ENCODE measurements around the gene MRM3. TPM values are rescaled to one million over a fixed set of nuclear protein-coding genes. Genes with fewer than 3 reads are reported as not detected.
"Not testable (repeated sequence)": the region's sequence is repeated elsewhere in the genome, so short reads cannot be mapped to it uniquely, and the experiment has no call there.

Gene MRM3
- total RNA-seq, 2 donors from 2014 or later: 19.9 to 30.0 TPM

DNA sequence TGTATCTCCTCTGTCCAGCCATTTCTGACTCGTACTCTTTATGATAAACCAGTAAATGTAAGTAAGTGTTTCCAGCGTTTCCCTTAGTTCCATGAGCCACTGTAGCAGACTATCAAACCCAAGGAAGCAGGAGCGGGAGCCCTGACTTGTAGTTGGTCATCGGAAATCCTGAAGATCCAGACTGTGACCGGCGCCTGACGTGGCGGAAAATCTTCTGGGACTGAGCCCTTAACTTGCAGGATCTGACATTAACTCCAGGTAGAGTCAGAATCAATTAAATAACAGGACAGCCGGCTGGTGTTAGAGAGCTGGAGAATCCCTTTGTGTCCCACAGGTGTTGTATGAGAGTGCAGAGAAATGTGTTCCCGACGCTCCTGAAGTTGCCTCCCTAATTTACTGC, 4.1 kb upstream of the MRM3 start:
- ATAC-seq (replicated peaks): no peak
- Mint-ChIP-seq H3K27ac (no peak overlapping the region), H3K36me3 (ENCODE audit: low read depth) (peaks cover 86% of the 10 kb centered on the region), H3K27me3 (no peaks in the 10 kb centered on the region), H3K9me3 (no peaks in the 10 kb centered on the region), H3K4me3 (no peak overlapping the region), H3K4me1 (peaks cover 26% of the 10 kb centered on the region)

DNA sequence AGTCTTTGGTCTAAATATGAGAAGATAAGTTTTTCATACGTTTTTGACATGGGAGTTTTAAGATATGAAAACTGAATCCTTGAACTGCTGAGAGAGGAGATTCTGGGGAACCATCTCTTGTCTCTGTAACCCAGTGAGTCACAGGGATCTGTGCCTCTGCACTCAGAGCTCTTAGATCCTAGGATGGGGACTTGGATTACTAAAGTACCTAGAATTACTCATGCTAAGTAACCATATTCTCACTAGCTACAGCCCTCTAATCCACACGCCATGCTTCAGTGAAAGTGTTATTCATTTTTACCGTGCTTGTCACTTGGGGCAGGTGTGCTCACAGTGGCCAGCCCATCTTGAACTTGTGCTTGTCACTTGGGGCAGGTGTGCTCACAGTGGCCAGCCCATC, 2.0 kb downstream of the MRM3 start:
- no peaks in the 10 kb centered on the region for H3K9me3 Mint-ChIP-seq
- H3K4me1 Mint-ChIP-seq: peaks cover 13% of the 10 kb centered on the region
- peak overlapping the region; percentile 71 for H3K27ac Mint-ChIP-seq
- peak overlapping the region; percentile 88 for H3K4me3 Mint-ChIP-seq
- peak; percentile 44 for ATAC-seq (replicated peaks)
- peaks cover 67% of the 10 kb centered on the region for H3K36me3 Mint-ChIP-seq (ENCODE audit: low read depth)
- no peaks in the 10 kb centered on the region for H3K27me3 Mint-ChIP-seq

DNA sequence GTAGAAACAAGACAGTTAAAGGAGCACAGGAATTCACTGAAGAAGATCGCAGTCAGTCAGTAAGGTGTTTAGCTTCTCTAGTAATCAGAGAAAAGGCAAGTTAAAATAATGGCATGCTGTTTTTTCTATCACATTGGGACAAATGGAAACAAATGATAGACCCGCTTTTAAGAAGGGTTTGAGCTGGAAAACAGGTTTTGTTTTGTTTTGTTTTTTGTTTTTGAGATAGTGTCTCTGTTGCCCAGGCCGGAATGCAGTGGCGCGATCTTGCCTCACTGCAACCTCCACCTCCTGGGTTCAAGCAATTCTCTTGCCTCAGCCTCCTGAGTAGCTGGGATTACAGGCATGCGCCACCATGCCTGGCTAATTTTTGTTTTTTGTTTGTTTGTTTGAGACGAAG, 3.7 kb downstream of the MRM3 start:
- H3K4me3 Mint-ChIP-seq; ATAC-seq (replicated peaks); H3K4me1 Mint-ChIP-seq; H3K27me3 Mint-ChIP-seq; H3K27ac Mint-ChIP-seq; H3K9me3 Mint-ChIP-seq: not testable (repeated sequence)
- peaks cover 71% of the 10 kb centered on the region for H3K36me3 Mint-ChIP-seq (ENCODE audit: low read depth)

DNA sequence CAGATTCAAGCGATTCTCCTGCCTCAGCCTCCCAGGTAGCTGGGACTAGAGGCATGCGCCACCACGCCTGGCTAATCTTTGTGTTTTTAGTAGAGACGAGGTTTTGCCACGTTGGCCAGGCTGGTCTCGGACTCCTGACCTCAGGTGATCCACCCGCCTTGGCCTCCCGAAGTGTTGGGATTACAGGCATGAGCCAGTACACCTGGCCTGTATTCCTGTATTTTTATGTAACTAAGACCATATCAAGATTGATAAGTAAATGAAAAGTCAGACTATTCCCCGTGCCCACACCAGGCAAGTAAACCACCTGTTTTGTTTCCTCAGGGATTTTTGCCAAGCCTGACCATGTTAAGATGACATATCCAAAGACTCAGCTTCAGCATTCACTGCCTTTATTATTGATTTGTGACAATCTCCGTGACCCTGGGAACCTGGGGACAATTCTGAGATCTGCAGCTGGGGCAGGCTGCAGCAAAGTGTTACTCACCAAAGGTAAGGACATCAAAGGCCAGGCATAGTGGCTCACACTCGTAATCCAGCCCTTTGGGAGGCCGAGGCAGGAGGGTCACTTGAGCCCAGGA, 5.6 kb downstream of the MRM3 start:
- peaks cover 10% of the 10 kb centered on the region for H3K4me1 Mint-ChIP-seq
- no peaks in the 10 kb centered on the region for H3K27me3 Mint-ChIP-seq
- no peak overlapping the region for H3K4me3 Mint-ChIP-seq
- no peaks in the 10 kb centered on the region for H3K9me3 Mint-ChIP-seq
- ATAC-seq (replicated peaks): no peak
- peaks cover 78% of the 10 kb centered on the region for H3K36me3 Mint-ChIP-seq (ENCODE audit: low read depth)
- no peak overlapping the region for H3K27ac Mint-ChIP-seq

DNA sequence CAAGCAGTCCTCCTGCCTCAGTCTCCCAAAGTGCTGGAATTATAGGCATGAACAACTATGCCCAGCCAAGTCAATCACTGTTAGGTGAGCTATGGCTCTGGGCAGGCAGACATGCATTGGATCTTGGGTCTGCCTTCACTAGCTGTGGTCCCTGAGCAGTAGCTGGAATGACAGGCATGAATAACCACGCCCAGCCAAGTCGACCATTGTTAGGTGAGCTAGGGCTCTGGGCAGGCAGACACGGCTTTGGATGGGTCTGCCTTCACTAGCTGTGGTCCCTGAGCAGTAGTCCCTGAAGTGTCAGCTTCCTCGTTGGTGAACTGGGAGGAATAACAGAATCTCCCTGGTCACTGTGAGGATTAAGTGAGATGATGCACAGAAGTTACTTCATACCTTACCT, 6.4 kb downstream of the MRM3 start:
- H3K27me3 Mint-ChIP-seq: no peaks in the 10 kb centered on the region
- no peak for ATAC-seq (replicated peaks)
- no peaks in the 10 kb centered on the region for H3K9me3 Mint-ChIP-seq
- no peak overlapping the region for H3K4me3 Mint-ChIP-seq
- peaks cover 76% of the 10 kb centered on the region for H3K36me3 Mint-ChIP-seq (ENCODE audit: low read depth)
- H3K27ac Mint-ChIP-seq: no peak overlapping the region
- H3K4me1 Mint-ChIP-seq: peaks cover 10% of the 10 kb centered on the region

DNA sequence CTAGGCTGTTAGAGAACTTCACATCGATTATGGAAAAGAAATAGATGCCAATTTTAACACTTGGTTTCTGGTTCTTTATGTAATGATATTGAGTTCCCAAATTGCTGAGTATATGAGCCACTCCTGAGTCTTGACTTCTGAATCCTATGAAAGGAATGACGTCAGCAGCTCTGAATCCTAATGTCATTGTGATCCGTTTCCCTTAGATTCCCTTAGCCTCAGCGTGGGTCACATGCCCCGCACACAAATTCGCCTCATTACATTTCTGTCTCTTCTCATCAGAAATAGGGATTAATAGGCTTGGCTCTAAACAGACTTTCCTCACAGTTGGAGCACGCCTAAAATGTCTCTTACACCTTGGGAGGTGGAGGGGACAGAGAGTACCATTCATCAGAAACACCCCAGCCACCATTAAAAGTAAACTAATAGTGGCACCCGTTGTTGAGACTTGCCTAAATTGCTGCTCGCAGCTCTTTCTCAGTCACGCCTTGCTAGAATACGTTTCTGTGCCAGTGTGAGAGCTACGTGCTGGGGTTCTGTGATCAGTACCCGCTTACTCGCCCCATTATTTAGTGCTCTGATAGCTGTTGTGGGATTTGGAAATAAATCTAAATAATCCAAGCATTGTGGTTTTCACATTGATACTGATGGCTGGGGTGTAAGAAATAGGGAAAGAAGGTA, 7.1 kb downstream of the MRM3 start:
- H3K4me1 Mint-ChIP-seq: peaks cover 5% of the 10 kb centered on the region
- no peak for ATAC-seq (replicated peaks)
- H3K4me3 Mint-ChIP-seq: no peak overlapping the region
- no peaks in the 10 kb centered on the region for H3K9me3 Mint-ChIP-seq
- no peaks in the 10 kb centered on the region for H3K27me3 Mint-ChIP-seq
- H3K27ac Mint-ChIP-seq: no peak overlapping the region
- H3K36me3 Mint-ChIP-seq (ENCODE audit: low read depth): peaks cover 68% of the 10 kb centered on the region

DNA sequence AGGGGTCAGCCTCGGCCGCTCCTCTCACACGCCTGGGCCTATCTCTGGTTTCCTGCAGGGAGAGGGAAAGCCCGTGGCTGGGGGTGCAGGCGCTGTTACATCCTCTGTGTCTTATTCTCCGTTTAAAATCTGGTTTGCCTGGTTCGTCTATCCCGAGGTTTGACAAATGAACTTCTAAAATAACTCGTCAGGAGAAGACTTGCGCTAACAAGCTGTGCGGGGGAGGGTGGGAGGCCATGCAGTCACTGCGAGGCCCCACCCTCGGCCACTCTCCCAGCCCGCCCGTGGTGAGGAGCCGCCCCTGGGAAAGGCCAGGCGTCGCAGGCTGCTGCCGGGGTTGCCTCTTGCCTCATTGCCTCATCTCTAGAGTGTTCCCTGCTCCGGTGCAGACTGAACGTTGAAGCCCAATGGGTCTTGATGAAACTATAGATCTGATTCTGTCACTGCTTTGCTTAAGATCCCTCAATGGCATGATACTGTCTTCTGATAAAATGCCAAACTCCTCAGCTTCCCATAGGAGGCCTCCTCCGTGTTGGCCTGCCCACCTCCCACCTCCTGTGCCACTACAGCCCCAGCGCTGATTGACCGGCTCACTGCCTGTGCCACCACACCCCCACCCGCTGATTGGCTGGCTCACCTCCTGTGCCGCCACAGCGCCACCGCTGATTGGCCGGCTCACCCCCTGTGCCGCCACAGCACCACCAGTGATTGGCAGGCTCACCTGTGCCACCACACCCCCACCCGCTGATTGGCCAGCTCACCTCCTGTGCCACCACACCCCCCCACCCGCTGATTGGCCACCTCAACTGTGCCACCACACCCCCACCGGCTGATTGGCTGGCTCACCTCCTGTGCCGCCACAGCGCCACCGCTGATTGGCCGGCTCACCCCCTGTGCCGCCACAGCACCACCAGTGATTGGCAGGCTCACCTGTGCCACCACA, 8.0 kb downstream of the MRM3 start:
- H3K27ac Mint-ChIP-seq; H3K4me3 Mint-ChIP-seq; H3K27me3 Mint-ChIP-seq; H3K9me3 Mint-ChIP-seq; ATAC-seq (replicated peaks); H3K4me1 Mint-ChIP-seq: not testable (repeated sequence)
- peaks cover 61% of the 10 kb centered on the region for H3K36me3 Mint-ChIP-seq (ENCODE audit: low read depth)

DNA sequence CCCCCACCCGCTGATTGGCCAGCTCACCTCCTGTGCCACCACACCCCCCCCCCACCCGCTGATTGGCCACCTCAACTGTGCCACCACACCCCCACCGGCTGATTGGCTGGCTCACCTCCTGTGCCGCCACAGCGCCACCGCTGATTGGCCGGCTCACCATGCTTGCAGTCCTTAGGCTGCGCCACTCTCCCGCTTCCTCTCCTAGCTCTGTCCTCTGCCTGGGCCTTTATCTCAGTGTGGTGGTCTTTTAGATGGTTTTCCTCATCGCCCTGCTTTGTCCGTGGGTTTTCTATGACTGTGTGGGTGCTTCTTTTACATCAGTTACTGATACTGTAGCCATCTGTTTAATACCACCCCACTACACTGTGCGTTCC, 8.7 kb downstream of the MRM3 start:
- not testable (repeated sequence) for H3K4me3 Mint-ChIP-seq; H3K4me1 Mint-ChIP-seq; H3K9me3 Mint-ChIP-seq; H3K27me3 Mint-ChIP-seq; H3K27ac Mint-ChIP-seq; ATAC-seq (replicated peaks)
- H3K36me3 Mint-ChIP-seq (ENCODE audit: low read depth): peaks cover 61% of the 10 kb centered on the region

DNA sequence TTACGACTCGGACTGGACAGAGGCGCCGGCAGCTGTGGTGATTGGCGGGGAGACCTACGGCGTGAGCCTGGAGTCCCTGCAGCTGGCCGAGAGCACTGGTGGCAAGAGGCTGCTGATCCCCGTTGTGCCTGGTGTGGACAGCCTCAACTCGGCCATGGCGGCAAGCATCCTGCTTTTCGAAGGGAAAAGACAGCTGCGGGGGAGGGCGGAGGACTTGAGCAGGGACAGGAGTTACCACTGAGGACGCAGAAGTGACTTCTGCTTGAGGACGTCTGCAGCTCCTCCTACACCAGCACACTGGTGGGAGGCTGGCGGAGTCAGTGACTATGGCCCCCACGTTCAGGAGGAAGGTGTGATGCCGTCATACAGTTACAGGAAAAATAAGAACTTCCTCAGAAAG, 9.7 kb downstream of the MRM3 start:
- no peaks in the 10 kb centered on the region for H3K9me3 Mint-ChIP-seq
- H3K4me3 Mint-ChIP-seq: no peak overlapping the region
- H3K4me1 Mint-ChIP-seq: peaks cover 5% of the 10 kb centered on the region
- H3K36me3 Mint-ChIP-seq (ENCODE audit: low read depth): peaks cover 55% of the 10 kb centered on the region
- no peak for ATAC-seq (replicated peaks)
- H3K27ac Mint-ChIP-seq: no peak overlapping the region
- no peaks in the 10 kb centered on the region for H3K27me3 Mint-ChIP-seq

DNA sequence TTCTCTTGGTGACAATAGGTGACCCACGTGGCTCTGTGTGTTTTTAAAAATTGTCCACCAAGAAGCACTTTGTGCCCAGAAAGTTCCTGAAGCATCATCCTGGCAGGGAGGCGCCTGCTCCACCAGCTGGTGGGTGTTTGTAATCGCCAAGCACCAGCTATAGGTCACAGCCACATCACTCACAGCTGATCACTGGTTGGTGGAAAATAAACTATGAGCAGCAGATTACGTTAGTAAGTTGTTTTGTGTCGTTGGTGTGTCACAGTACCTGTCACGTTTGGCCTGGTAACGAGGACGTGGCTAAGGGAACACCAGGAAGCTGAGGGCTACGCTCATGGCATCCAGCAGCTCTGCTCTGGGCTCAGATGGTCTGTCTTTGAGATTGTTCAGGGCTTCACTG, 10.1 kb downstream of the MRM3 start:
- Mint-ChIP-seq H3K27me3 (no peaks in the 10 kb centered on the region), H3K36me3 (ENCODE audit: low read depth) (peaks cover 51% of the 10 kb centered on the region), H3K4me3 (no peak overlapping the region), H3K27ac (no peak overlapping the region), H3K4me1 (peaks cover 5% of the 10 kb centered on the region), H3K9me3 (no peaks in the 10 kb centered on the region)
- no peak for ATAC-seq (replicated peaks)

DNA sequence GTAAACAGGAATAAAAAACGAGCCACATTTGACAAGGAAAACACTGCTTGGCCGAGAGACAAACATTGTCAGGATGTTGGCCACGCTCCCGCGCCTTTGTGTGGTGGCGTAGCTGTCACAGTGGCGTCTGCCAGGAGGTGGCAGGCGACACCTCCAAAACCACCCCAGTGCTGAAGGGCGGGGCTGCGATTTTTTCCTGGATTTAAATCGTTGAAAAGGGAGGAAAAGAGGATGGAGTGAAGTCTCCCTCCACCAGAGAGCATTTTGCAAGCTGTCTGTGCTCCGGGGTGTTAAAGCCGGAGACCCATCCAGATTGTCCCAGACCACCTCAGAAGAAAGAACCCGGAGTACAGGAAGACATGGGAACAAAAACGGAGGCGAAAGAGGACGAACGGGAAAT, 12.7 kb downstream of the MRM3 start:
- peak; percentile 70 for ATAC-seq (replicated peaks)
- H3K4me3 Mint-ChIP-seq: no peak overlapping the region
- no peaks in the 10 kb centered on the region for H3K9me3 Mint-ChIP-seq
- H3K27ac Mint-ChIP-seq: no peak overlapping the region
- no peaks in the 10 kb centered on the region for H3K27me3 Mint-ChIP-seq
- H3K36me3 Mint-ChIP-seq (ENCODE audit: low read depth): peaks cover 28% of the 10 kb centered on the region
- H3K4me1 Mint-ChIP-seq: peaks cover 5% of the 10 kb centered on the region

DNA sequence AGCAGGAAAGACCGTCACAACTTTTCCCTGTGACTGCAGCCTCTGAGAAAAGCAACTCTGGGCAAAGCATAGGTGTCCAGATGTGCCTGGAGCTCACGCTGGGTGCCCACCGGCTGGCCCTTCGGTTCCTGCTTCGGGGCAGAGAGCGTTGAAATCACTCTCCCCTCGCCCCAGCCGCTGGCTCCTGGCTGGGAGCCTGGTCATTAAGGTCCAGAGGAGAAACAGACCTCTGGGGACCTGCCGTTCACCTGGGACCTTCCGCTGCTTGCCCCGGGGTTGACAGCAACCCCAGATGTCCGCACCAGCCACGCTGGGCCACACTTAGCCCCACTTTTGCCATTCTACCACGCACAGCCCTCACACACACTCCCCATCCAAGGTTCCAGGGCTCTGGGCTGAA, 13.1 kb downstream of the MRM3 start:
- no peak for ATAC-seq (replicated peaks)
- Mint-ChIP-seq H3K4me3 (no peak overlapping the region), H3K27me3 (no peaks in the 10 kb centered on the region), H3K27ac (no peak overlapping the region), H3K36me3 (ENCODE audit: low read depth) (peaks cover 24% of the 10 kb centered on the region), H3K9me3 (no peaks in the 10 kb centered on the region), H3K4me1 (peaks cover 5% of the 10 kb centered on the region)

DNA sequence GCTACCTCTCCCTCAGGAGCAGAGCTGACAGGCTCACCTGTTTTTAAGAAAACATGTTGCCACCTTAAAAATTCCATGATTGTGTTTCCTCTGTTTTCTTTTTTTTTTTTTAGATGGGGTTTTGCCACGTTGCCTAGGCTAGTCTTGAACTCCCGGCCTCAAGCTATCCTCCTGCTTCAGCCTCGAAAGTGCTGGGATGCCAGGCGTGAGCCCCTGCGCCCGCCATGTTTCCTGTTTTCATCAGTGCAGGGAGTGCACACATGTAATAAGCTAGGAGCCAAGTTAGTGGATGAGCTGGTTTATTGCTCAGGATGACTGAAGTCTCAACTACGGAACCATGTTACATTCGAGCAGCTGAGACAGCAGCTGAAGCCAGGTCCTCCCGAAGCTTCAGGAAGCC, 13.6 kb downstream of the MRM3 start:
- Mint-ChIP-seq H3K4me3 (no peak overlapping the region), H3K9me3 (no peaks in the 10 kb centered on the region), H3K36me3 (ENCODE audit: low read depth) (peaks cover 21% of the 10 kb centered on the region), H3K27ac (no peak overlapping the region), H3K27me3 (no peaks in the 10 kb centered on the region), H3K4me1 (peaks cover 5% of the 10 kb centered on the region)
- no peak for ATAC-seq (replicated peaks)

DNA sequence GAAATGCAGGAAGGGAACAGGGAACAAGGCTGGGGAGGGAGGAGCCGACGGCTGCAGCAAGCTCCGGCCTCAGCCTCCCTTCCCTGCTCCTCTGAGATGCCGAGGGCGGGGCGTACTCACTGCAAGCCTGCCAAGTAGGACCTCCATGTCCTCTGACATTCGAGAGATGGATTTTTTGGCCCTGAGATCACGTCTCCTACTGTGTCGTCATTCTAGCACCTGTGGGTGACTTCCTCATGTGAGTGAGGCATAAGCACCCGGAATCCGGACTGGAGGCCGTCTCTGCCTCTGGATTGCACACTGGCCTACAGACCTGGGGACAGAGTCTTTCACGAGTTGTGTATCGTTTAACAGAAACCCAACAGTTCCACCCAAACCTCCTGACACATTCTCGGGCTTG, 14.5 kb downstream of the MRM3 start:
- no peak for ATAC-seq (replicated peaks)
- H3K9me3 Mint-ChIP-seq: no peaks in the 10 kb centered on the region
- H3K27ac Mint-ChIP-seq: no peak overlapping the region

More for the DNA sequence above, 14.5 kb downstream of the MRM3 start:
- Mint-ChIP-seq H3K4me1 (no peaks in the 10 kb centered on the region), H3K36me3 (ENCODE audit: low read depth) (peaks cover 13% of the 10 kb centered on the region), H3K4me3 (no peak overlapping the region), H3K27me3 (no peaks in the 10 kb centered on the region)

All from activated T-helper 17 cell treated with anti-CD3 and anti-CD28 coated beads, Interleukin-2, amount 50 U/mL, for 72 hours (primary cell).